ENCODE data around the gene BTG3. TPM values are rescaled to one million over a fixed set of nuclear protein-coding genes. Genes with fewer than 3 reads are reported as not detected.

BTG3 gene
- total RNA-seq, 2 experiments from 2014 or later: 57.3 to 59.7 TPM

DNA sequence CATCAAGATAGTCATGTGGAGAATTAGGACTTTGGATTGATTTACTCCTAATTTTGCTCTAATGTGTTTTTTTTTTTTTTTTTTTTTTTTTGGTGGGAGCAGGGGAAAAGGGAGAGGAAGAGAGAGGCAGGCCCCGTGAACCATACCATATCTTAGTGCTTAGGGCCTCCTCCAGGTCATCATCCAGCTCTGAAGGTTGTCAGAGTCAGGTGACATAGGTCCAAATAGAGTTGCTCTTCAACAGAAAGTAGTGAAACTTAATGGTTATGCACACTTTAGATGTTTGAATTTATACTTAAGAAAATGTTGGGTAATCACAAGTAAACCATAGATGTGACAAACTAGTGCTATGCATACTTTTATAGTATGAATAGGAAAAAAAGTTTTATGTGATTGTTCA lies 67.7 kb downstream of the BTG3 start:
- Mint-ChIP-seq H3K36me3 (ENCODE audit: low read depth) (no peaks in the 10 kb centered on the region), H3K27me3 (peaks cover 5% of the 10 kb centered on the region), H3K27ac (no peak overlapping the region), H3K4me3 (no peak overlapping the region), H3K9me3 (no peaks in the 10 kb centered on the region), H3K4me1 (no peaks in the 10 kb centered on the region)
- ChIA-PET POLR2A (no interaction called here), CTCF (interaction anchor here (0.7 kb wide), 2 partner anchors 10 to 449 kb away, joined by 3 to 6 read pairs; no protein-coding TSS in a partner anchor)
- no peak for DNase-seq

Other genes starting within 250 kb of the BTG3 start
- under 1 TPM; 0.55 to 0.65 TPM for gene CXADR, start 99.9 kb downstream of the BTG3 start, total RNA-seq
- gene C21orf91, start 206.5 kb upstream of the BTG3 start, total RNA-seq: 10 to 100 TPM; 55.9 to 57.1 TPM